Liver (tissue), 9 donors: ENCODE measurements around the gene RAI14. TPM values are rescaled to one million over a fixed set of nuclear protein-coding genes. Genes with fewer than 3 reads are reported as not detected.
A peak's percentile ranks its signal among the peaks of the same experiment; 100 is the strongest.

Experiments
- DNase-seq: peaks from one replicate; pipeline ENCODE4 v3.0.0-alpha.2; 2017; ENCODE audit warnings: low spot score
- H3K27ac ChIP-seq, 2 donors: one replicate each; pipeline ENCODE4 v1.7.0; 2013; ENCODE audit warnings: inconsistent platforms in 2 of 2, low read length in 2 of 2, control low read depth in 1 of 2, low read depth in 1 of 2, mild to moderate bottlenecking in 1 of 2
- H3K27me3 ChIP-seq, 4 donors: one replicate each; pipeline versions ENCODE4 v1.6.1 to v1.7.0; 2013; ENCODE audit warnings: low read length in 3 of 4, inconsistent platforms in 1 of 4, mild to moderate bottlenecking in 1 of 4, moderate library complexity in 1 of 4; ENCODE audit not compliant: control insufficient read depth in 4 of 4, insufficient read depth in 4 of 4
- H3K36me3 ChIP-seq, 4 donors: one replicate each; pipeline versions ENCODE4 v1.6.1 to v1.7.0; 2013; ENCODE audit warnings: low read length in 3 of 4, mild to moderate bottlenecking in 3 of 4, low read depth in 1 of 4, moderate library complexity in 1 of 4; ENCODE audit not compliant: control insufficient read depth in 4 of 4, insufficient read depth in 3 of 4
- H3K4me1 ChIP-seq, 4 donors: one replicate each; pipeline versions ENCODE4 v1.6.1 to v1.7.0; 2013; ENCODE audit warnings: low read length in 3 of 4, mild to moderate bottlenecking in 3 of 4, moderate library complexity in 1 of 4; ENCODE audit not compliant: control insufficient read depth in 4 of 4, insufficient read depth in 4 of 4
- H3K4me3 ChIP-seq, 3 donors: one replicate each; pipeline versions ENCODE4 v1.6.1 to v1.7.0; 2013; ENCODE audit warnings: low read length in 3 of 3, control low read depth in 1 of 3, low read depth in 1 of 3, mild to moderate bottlenecking in 1 of 3
- H3K9ac ChIP-seq, 2 donors: one replicate each; pipeline ENCODE4 v1.7.0; 2013; ENCODE audit warnings: low read length in 2 of 2, mild to moderate bottlenecking in 2 of 2, moderate library complexity in 2 of 2, control low read depth in 1 of 2, low read depth in 1 of 2
- H3K9me3 ChIP-seq, 4 donors: one replicate each; pipeline versions ENCODE4 v1.6.1 to v1.7.0; 2013; ENCODE audit warnings: low read length in 3 of 4; ENCODE audit not compliant: control insufficient read depth in 4 of 4
- EGR1 ChIP-seq, 2 donors: IDR thresholded peaks; 2 replicates each; pipeline ENCODE4 v1.6.1; 2016 to 2018; ENCODE audit warnings: antibody characterized with exemption in 2 of 2, low read depth in 2 of 2
- FOXA1 ChIP-seq: IDR thresholded peaks from 2 replicates; pipeline ENCODE4 v1.6.1; 2016; ENCODE audit warnings: antibody characterized with exemption
- FOXA2 ChIP-seq: IDR thresholded peaks from 2 replicates; pipeline ENCODE4 v1.6.1; 2016; ENCODE audit warnings: antibody characterized with exemption
- GABPA ChIP-seq, 2 donors: IDR thresholded peaks in 1 of 2; conservative IDR thresholded peaks in 1 of 2; 2 replicates each; pipeline ENCODE4 v1.6.1; 2016; ENCODE audit warnings: antibody characterized with exemption in 2 of 2, mild to moderate bottlenecking in 1 of 2, moderate library complexity in 1 of 2
- HNF4A ChIP-seq, 2 donors: conservative IDR thresholded peaks; 2 replicates each; pipeline ENCODE4 v1.6.1; 2016; ENCODE audit warnings: antibody characterized with exemption in 2 of 2, mild to moderate bottlenecking in 2 of 2
- HNF4G ChIP-seq: IDR thresholded peaks from 2 replicates; pipeline ENCODE4 v1.6.1; 2016; ENCODE audit warnings: antibody characterized with exemption
- JUND ChIP-seq, 2 donors: IDR thresholded peaks; 2 replicates each; pipeline ENCODE4 v1.6.1; 2016; ENCODE audit warnings: antibody characterized with exemption in 2 of 2
- NR2F2 ChIP-seq: IDR thresholded peaks from 2 replicates; pipeline ENCODE4 v1.6.1; 2016; ENCODE audit warnings: antibody characterized with exemption
- RAD21 ChIP-seq, 2 donors: IDR thresholded peaks; 2 replicates each; pipeline ENCODE4 v1.6.1; 2016; ENCODE audit warnings: antibody characterized with exemption in 2 of 2, mild to moderate bottlenecking in 2 of 2
- RXRA ChIP-seq, 2 donors: IDR thresholded peaks; 2 replicates each; pipeline ENCODE4 v1.6.1; 2017 to 2018; ENCODE audit warnings: antibody characterized with exemption in 2 of 2, mild to moderate bottlenecking in 1 of 2
- SP1 ChIP-seq: IDR thresholded peaks from 2 replicates; pipeline ENCODE4 v1.6.1; 2018; ENCODE audit warnings: antibody characterized with exemption, mild to moderate bottlenecking
- TAF1 ChIP-seq: conservative IDR thresholded peaks from 2 replicates; pipeline ENCODE4 v1.6.1; 2016; ENCODE audit warnings: antibody characterized with exemption, mild to moderate bottlenecking
- YY1 ChIP-seq: IDR thresholded peaks from 2 replicates; pipeline ENCODE4 v1.6.1; 2016; ENCODE audit warnings: antibody characterized with exemption, mild to moderate bottlenecking
- WGBS: extraction: QIAGEN DNeasy Blood & Tissue Kit; methylation state at CpG from one replicate; pipeline ENCODE4 v1.1.7; 2013; 5-methylcytosine and 5-hydroxymethylcytosine counted together
- polyA plus RNA-seq, 2 donors: library from polyadenylated mRNA; stranded (reverse) in 1 of 2; unstranded in 1 of 2; fragments of 200-250 nt in 1 of 2; fragments of >200 nt in 1 of 2; fragmentation: Nextera tagmentation in 1 of 2; extraction: Ambion mirVana in 1 of 2; gene quantifications; one replicate each; pipeline versions ENCODE4 v1.2.1 to v1.2.3, GENCODE V29; 2013 to 2015
- total RNA-seq, 2 donors: library from RNA; depleted of rRNA; stranded (reverse); fragments of >200 nt; gene quantifications; one replicate each; pipeline ENCODE4 v1.2.3, GENCODE V29; 2014
- TF ChIP-seq, protein P1 (sequence below): IDR thresholded peaks from 2 replicates; pipeline ENCODE4 v1.6.1; 2016; ENCODE audit warnings: antibody characterized with exemption
- TF ChIP-seq, protein P2 (sequence below): IDR thresholded peaks from 2 replicates; pipeline ENCODE4 v1.6.1; 2016; ENCODE audit warnings: antibody characterized with exemption
- TF ChIP-seq, protein P3 (sequence below): IDR thresholded peaks from 2 replicates; pipeline ENCODE4 v1.6.1; 2016; ENCODE audit warnings: antibody characterized with exemption, mild to moderate bottlenecking
- TF ChIP-seq, protein P4 (sequence below): fragments of 150-350 bp; IDR thresholded peaks from 2 replicates; pipeline ENCODE4 v1.5.1; 2017; ENCODE audit warnings: improper control_type of control experiment, low read depth, low read length; ENCODE audit not compliant: missing input control
- donor health status: healthy.
- donor health status: healthy.
- donor health status: healthy.
- donor health status: healthy.
- donor health status: healthy.

RAI14 gene
- total and polyA plus RNA-seq, 4 donors: 7.8 to 21.4 (median 11.4) TPM

DNA sequence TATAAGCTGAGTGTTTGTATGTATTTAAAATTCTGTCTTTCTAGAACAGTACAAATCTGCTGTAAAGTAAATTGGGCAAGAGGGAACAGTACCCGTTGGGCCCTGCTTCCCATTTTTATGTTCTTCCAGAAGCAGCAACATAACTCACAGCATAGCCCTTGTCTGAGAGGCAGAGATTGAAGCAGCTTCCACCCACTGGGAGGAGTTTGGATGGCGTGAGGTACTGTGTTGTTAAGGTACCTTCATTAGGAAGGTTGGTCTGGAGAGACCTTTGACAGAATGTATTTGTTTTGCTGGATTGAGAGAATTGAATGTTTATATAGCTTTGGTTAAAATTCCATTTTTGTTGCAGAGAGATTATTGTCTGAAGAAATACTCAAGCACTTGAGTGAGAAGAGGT, 24.8 kb downstream of the RAI14 start:
- H3K27ac ChIP-seq: no peak overlapping the region
- WGBS: 28% methylated on average over 2 of the region's 2 CpGs
- DNase-seq: no peak

DNA sequence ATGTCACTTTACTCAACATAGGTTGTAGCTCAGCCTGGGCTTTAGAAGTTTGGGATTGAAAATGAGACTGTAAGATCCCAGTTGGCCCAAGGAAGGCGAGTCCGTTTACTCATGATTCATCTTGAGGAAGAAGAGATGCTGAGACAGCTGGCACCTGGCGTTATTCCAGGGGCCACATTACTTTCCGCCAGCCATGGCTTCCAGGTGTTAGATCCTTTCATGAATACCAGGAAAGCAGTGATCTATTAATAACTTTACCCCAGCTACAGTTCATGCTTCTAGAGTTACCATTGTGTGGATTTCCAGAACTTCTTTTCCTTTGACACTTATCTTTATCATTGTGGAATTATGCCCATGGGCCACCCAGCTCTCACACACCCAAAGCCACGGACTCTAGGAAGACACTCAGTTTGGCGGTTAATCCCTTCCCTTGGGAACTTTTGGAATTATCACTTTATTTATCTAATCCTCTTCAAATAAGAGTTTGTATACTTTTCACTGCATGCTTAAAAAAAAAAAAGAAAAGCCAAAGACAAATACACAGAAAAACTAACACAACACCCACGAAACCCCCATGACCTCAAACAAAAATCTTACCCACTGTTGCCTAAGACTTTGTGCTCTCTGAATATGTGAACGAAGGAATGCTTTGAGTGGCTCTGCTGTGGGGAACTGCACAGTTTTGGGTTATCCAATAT, 26.9 kb downstream of the RAI14 start:
- no peak overlapping the region for H3K4me3 ChIP-seq
- no peak overlapping the region for H3K9ac ChIP-seq
- H3K9me3 ChIP-seq: no peaks in the 10 kb centered on the region
- peaks cover 10 to 51% (median 20%) of the 10 kb centered on the region in 4 donors for H3K4me1 ChIP-seq
- DNase-seq: no peak
- 52% methylated on average over 8 of the region's 8 CpGs for WGBS
- TF ChIP-seq FOXA2 (peak; percentile 48), RAD21 (IDR thresholded peaks at IDR 0.05) (peak; percentile 21 to 27), HNF4G (no peak), SP1 (peak; percentile 51), YY1 (peak; percentile 25), FOXA1 (no peak), GABPA (IDR thresholded peaks at IDR 0.05 in 1 of 2, conservative IDR thresholded peaks at IDR 0.05 in 1 of 2) (no peak), TAF1 (no peak), RXRA (IDR thresholded peaks at IDR 0.05) (peak; percentile 66 to 81), EGR1 (IDR thresholded peaks at IDR 0.05; ENCODE audit: low read depth in 2 of 2) (no peak), HNF4A (conservative IDR thresholded peaks at IDR 0.05) (peak; percentile 51 to 69), JUND (IDR thresholded peaks at IDR 0.05) (no peak)
- TF ChIP-seq, protein P1, sequence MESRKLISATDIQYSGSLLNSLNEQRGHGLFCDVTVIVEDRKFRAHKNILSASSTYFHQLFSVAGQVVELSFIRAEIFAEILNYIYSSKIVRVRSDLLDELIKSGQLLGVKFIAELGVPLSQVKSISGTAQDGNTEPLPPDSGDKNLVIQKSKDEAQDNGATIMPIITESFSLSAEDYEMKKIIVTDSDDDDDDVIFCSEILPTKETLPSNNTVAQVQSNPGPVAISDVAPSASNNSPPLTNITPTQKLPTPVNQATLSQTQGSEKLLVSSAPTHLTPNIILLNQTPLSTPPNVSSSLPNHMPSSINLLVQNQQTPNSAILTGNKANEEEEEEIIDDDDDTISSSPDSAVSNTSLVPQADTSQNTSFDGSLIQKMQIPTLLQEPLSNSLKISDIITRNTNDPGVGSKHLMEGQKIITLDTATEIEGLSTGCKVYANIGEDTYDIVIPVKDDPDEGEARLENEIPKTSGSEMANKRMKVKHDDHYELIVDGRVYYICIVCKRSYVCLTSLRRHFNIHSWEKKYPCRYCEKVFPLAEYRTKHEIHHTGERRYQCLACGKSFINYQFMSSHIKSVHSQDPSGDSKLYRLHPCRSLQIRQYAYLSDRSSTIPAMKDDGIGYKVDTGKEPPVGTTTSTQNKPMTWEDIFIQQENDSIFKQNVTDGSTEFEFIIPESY: peak; percentile 18
- TF ChIP-seq, protein P2, sequence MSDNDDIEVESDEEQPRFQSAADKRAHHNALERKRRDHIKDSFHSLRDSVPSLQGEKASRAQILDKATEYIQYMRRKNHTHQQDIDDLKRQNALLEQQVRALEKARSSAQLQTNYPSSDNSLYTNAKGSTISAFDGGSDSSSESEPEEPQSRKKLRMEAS: peak; percentile 45
- TF ChIP-seq, protein P3, sequence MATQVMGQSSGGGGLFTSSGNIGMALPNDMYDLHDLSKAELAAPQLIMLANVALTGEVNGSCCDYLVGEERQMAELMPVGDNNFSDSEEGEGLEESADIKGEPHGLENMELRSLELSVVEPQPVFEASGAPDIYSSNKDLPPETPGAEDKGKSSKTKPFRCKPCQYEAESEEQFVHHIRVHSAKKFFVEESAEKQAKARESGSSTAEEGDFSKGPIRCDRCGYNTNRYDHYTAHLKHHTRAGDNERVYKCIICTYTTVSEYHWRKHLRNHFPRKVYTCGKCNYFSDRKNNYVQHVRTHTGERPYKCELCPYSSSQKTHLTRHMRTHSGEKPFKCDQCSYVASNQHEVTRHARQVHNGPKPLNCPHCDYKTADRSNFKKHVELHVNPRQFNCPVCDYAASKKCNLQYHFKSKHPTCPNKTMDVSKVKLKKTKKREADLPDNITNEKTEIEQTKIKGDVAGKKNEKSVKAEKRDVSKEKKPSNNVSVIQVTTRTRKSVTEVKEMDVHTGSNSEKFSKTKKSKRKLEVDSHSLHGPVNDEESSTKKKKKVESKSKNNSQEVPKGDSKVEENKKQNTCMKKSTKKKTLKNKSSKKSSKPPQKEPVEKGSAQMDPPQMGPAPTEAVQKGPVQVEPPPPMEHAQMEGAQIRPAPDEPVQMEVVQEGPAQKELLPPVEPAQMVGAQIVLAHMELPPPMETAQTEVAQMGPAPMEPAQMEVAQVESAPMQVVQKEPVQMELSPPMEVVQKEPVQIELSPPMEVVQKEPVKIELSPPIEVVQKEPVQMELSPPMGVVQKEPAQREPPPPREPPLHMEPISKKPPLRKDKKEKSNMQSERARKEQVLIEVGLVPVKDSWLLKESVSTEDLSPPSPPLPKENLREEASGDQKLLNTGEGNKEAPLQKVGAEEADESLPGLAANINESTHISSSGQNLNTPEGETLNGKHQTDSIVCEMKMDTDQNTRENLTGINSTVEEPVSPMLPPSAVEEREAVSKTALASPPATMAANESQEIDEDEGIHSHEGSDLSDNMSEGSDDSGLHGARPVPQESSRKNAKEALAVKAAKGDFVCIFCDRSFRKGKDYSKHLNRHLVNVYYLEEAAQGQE: peak; percentile 32
- TF ChIP-seq, protein P4, sequence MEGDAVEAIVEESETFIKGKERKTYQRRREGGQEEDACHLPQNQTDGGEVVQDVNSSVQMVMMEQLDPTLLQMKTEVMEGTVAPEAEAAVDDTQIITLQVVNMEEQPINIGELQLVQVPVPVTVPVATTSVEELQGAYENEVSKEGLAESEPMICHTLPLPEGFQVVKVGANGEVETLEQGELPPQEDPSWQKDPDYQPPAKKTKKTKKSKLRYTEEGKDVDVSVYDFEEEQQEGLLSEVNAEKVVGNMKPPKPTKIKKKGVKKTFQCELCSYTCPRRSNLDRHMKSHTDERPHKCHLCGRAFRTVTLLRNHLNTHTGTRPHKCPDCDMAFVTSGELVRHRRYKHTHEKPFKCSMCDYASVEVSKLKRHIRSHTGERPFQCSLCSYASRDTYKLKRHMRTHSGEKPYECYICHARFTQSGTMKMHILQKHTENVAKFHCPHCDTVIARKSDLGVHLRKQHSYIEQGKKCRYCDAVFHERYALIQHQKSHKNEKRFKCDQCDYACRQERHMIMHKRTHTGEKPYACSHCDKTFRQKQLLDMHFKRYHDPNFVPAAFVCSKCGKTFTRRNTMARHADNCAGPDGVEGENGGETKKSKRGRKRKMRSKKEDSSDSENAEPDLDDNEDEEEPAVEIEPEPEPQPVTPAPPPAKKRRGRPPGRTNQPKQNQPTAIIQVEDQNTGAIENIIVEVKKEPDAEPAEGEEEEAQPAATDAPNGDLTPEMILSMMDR: no peak
- H3K27me3 ChIP-seq: no peaks in the 10 kb centered on the region
- H3K36me3 ChIP-seq: no peaks in the 10 kb centered on the region
- peak overlapping the region in 1 of 2 donors; percentile 26 for H3K27ac ChIP-seq

More for the DNA sequence above, 24.8 kb downstream of the RAI14 start:
- no peak overlapping the region for H3K9ac ChIP-seq
- H3K27me3 ChIP-seq: no peaks in the 10 kb centered on the region
- H3K9me3 ChIP-seq: no peaks in the 10 kb centered on the region
- no peak overlapping the region for H3K4me3 ChIP-seq
- peaks cover 10 to 43% (median 21%) of the 10 kb centered on the region in 4 donors for H3K4me1 ChIP-seq
- TF ChIP-seq, protein P3: no peak
- no peak for TF ChIP-seq FOXA2
- TF ChIP-seq, protein P2: no peak
- TF ChIP-seq HNF4A (conservative IDR thresholded peaks at IDR 0.05): peak in 1 of 2 donors; percentile 15
- no peak for TF ChIP-seq FOXA1
- TF ChIP-seq NR2F2: no peak
- TF ChIP-seq YY1: no peak
- no peak for TF ChIP-seq HNF4G
- peak in 1 of 2 donors; percentile 8 for TF ChIP-seq RAD21 (IDR thresholded peaks at IDR 0.05)
- H3K36me3 ChIP-seq: no peaks in the 10 kb centered on the region
